Rectal smooth muscle tissue (tissue), 1 donor: Measurements from ENCODE around the gene GNS.
"Not testable (repeated sequence)": the region's sequence is repeated elsewhere in the genome, so short reads cannot be mapped to it uniquely, and the experiment has no call there.

Experiments
- H3K27ac ChIP-seq: one replicate; pipeline ENCODE4 v1.7.0; 2013; ENCODE audit warnings: low read depth, low read length, inconsistent platforms
- H3K27me3 ChIP-seq: one replicate; pipeline ENCODE4 v1.7.0; 2013; ENCODE audit warnings: low read length; ENCODE audit not compliant: control insufficient read depth, insufficient read depth
- H3K36me3 ChIP-seq: one replicate; pipeline ENCODE4 v1.7.0; 2013; ENCODE audit warnings: low read length; ENCODE audit not compliant: control insufficient read depth, insufficient read depth
- H3K4me1 ChIP-seq: one replicate; pipeline ENCODE4 v1.7.0; 2013; ENCODE audit warnings: low read length; ENCODE audit not compliant: control insufficient read depth, insufficient read depth
- H3K4me3 ChIP-seq: one replicate; pipeline ENCODE4 v1.7.0; 2013; ENCODE audit warnings: low read length
- H3K9ac ChIP-seq: one replicate; pipeline ENCODE4 v1.7.0; 2013; ENCODE audit warnings: low read length

GNS gene

GRCh38 chr12:64792128-64792527 lies 32.9 kb upstream of the GNS start:
- Histone ChIP-seq H3K9ac (no peak overlapping the region), H3K27me3 (no peaks in the 10 kb centered on the region), H3K36me3 (no peaks in the 10 kb centered on the region), H3K4me3 (no peak overlapping the region), H3K27ac (no peak overlapping the region), H3K4me1 (no peaks in the 10 kb centered on the region)

- Histone ChIP-seq H3K4me3 (no peak overlapping the region), H3K27ac (no peak overlapping the region), H3K4me1 (no peaks in the 10 kb centered on the region), H3K36me3 (no peaks in the 10 kb centered on the region), H3K9ac (no peak overlapping the region), H3K27me3 (no peaks in the 10 kb centered on the region)
These were observed 31.8 kb upstream of the GNS start for GRCh38 chr12:64791036-64791435.

GRCh38 chr12:64790166-64790565 lies 31.0 kb upstream of the GNS start:
- no peak overlapping the region for H3K9ac ChIP-seq

GRCh38 chr12:64785838-64786237 lies 26.6 kb upstream of the GNS start:
- no peaks in the 10 kb centered on the region for H3K36me3 ChIP-seq
- no peak overlapping the region for H3K27ac ChIP-seq
- no peaks in the 10 kb centered on the region for H3K27me3 ChIP-seq
- peaks cover 3% of the 10 kb centered on the region for H3K4me1 ChIP-seq
- H3K9ac ChIP-seq: no peak overlapping the region
- H3K4me3 ChIP-seq: no peak overlapping the region

More at GRCh38 chr12:64790166-64790565, 31.0 kb upstream of the GNS start:
- Histone ChIP-seq H3K4me3 (no peak overlapping the region), H3K27me3 (no peaks in the 10 kb centered on the region), H3K36me3 (no peaks in the 10 kb centered on the region), H3K4me1 (no peaks in the 10 kb centered on the region), H3K27ac (no peak overlapping the region)

GRCh38 chr12:64782191-64782876 lies 23.1 kb upstream of the GNS start:
- Histone ChIP-seq H3K27me3 (no peaks in the 10 kb centered on the region), H3K9ac (no peak overlapping the region), H3K36me3 (no peaks in the 10 kb centered on the region), H3K27ac (no peak overlapping the region), H3K4me3 (peak overlapping the region; percentile 61), H3K4me1 (peaks cover 3% of the 10 kb centered on the region)

GRCh38 chr12:64781280-64782190 lies 22.3 kb upstream of the GNS start:
- Histone ChIP-seq H3K4me1 (peaks cover 3% of the 10 kb centered on the region), H3K9ac (no peak overlapping the region), H3K4me3 (peak overlapping the region; percentile 61), H3K27me3 (no peaks in the 10 kb centered on the region), H3K27ac (no peak overlapping the region), H3K36me3 (no peaks in the 10 kb centered on the region)

GRCh38 chr12:64780531-64781279 lies 21.5 kb upstream of the GNS start:
- H3K27me3 ChIP-seq: no peaks in the 10 kb centered on the region
- peaks cover 3% of the 10 kb centered on the region for H3K4me1 ChIP-seq
- H3K4me3 ChIP-seq: peak overlapping the region; percentile 61
- H3K27ac ChIP-seq: no peak overlapping the region
- no peak overlapping the region for H3K9ac ChIP-seq
- H3K36me3 ChIP-seq: no peaks in the 10 kb centered on the region

GRCh38 chr12:64780132-64780530 lies 20.9 kb upstream of the GNS start:
- H3K9ac ChIP-seq: no peak overlapping the region
- no peaks in the 10 kb centered on the region for H3K36me3 ChIP-seq
- H3K27me3 ChIP-seq: no peaks in the 10 kb centered on the region
- peaks cover 3% of the 10 kb centered on the region for H3K4me1 ChIP-seq
- no peak overlapping the region for H3K27ac ChIP-seq
- H3K4me3 ChIP-seq: peak overlapping the region; percentile 61

GRCh38 chr12:64779354-64779974 lies 20.3 kb upstream of the GNS start:
- Histone ChIP-seq H3K27ac (no peak overlapping the region), H3K36me3 (no peaks in the 10 kb centered on the region), H3K27me3 (no peaks in the 10 kb centered on the region), H3K4me1 (peaks cover 3% of the 10 kb centered on the region), H3K4me3 (no peak overlapping the region), H3K9ac (no peak overlapping the region)

- not testable (repeated sequence) for H3K4me3 ChIP-seq, H3K36me3 ChIP-seq, H3K9ac ChIP-seq, H3K27me3 ChIP-seq, H3K4me1 ChIP-seq, H3K27ac ChIP-seq
These were observed 16.0 kb upstream of the GNS start for GRCh38 chr12:64775147-64775736.

GRCh38 chr12:64773386-64773785 lies 14.2 kb upstream of the GNS start:
- H3K27ac ChIP-seq: no peak overlapping the region
- no peaks in the 10 kb centered on the region for H3K4me1 ChIP-seq

GRCh38 chr12:64767495-64767894 lies 8.3 kb upstream of the GNS start:
- Histone ChIP-seq H3K4me1 (no peaks in the 10 kb centered on the region), H3K27me3 (no peaks in the 10 kb centered on the region), H3K36me3 (no peaks in the 10 kb centered on the region), H3K9ac (no peak overlapping the region), H3K4me3 (no peak overlapping the region), H3K27ac (no peak overlapping the region)

More at GRCh38 chr12:64773386-64773785, 14.2 kb upstream of the GNS start:
- no peak overlapping the region for H3K4me3 ChIP-seq
- H3K9ac ChIP-seq: no peak overlapping the region
- no peaks in the 10 kb centered on the region for H3K27me3 ChIP-seq
- H3K36me3 ChIP-seq: no peaks in the 10 kb centered on the region
